Measurements from ENCODE around the gene SPEF1.
"Not testable (repeated sequence)": the region's sequence is repeated elsewhere in the genome, so short reads cannot be mapped to it uniquely, and the experiment has no call there.

Gene SPEF1

GRCh38 chr20:3789201-3789600 is 8.0 kb upstream of the SPEF1 start:
- DNase-seq (ENCODE audit: low spot score): not testable (repeated sequence)

- no peak for DNase-seq (ENCODE audit: low spot score)
Measured at GRCh38 chr20:3788685-3789155, 7.5 kb upstream of the SPEF1 start.

GRCh38 chr20:3787324-3788014 is 6.2 kb upstream of the SPEF1 start:
- DNase-seq (ENCODE audit: low spot score): no peak

- peak; percentile 79 for DNase-seq (ENCODE audit: low spot score)
Measured at GRCh38 chr20:3786665-3787323, 5.5 kb upstream of the SPEF1 start, which contains the start of gene CENPB. CENPB (minus strand) TSS chr20:3786740; CDS start chr20:3786483, 257 bp downstream.

GRCh38 chr20:3786126-3786484 is 4.9 kb upstream of the SPEF1 start:
- DNase-seq (ENCODE audit: low spot score): peak; percentile 59

GRCh38 chr20:3785240-3786125 is 4.2 kb upstream of the SPEF1 start:
- DNase-seq (ENCODE audit: low spot score): no peak

GRCh38 chr20:3784863-3785239 is 3.6 kb upstream of the SPEF1 start:
- no peak for DNase-seq (ENCODE audit: low spot score)

- no peak for DNase-seq (ENCODE audit: low spot score)
Measured at GRCh38 chr20:3784216-3784853, 3.1 kb upstream of the SPEF1 start.

- DNase-seq (ENCODE audit: low spot score): no peak
Measured at GRCh38 chr20:3783511-3784195, 2.4 kb upstream of the SPEF1 start.

- no peak for DNase-seq (ENCODE audit: low spot score)
Measured at GRCh38 chr20:3783068-3783489, 1.8 kb upstream of the SPEF1 start.

- no peak for DNase-seq (ENCODE audit: low spot score)
Measured at GRCh38 chr20:3782597-3782996, 1.3 kb upstream of the SPEF1 start.

- no peak for DNase-seq (ENCODE audit: low spot score)
Measured at GRCh38 chr20:3778976-3779375, 2.3 kb downstream of the SPEF1 start.

- DNase-seq (ENCODE audit: low spot score): peak; percentile 68
Measured at GRCh38 chr20:3777716-3778629, 3.3 kb downstream of the SPEF1 start.

- DNase-seq (ENCODE audit: low spot score): no peak
Measured at GRCh38 chr20:3777381-3777715, 3.9 kb downstream of the SPEF1 start.

GRCh38 chr20:3775457-3776108 is 5.7 kb downstream of the SPEF1 start:
- no peak for DNase-seq (ENCODE audit: low spot score)

- no peak for DNase-seq (ENCODE audit: low spot score)
Measured at GRCh38 chr20:3771552-3772058, 9.6 kb downstream of the SPEF1 start.

GRCh38 chr20:3768342-3769130 is 12.7 kb downstream of the SPEF1 start:
- DNase-seq (ENCODE audit: low spot score): peak; percentile 89

All from SK-N-DZ (cell line).